Liver (tissue), 9 donors: ENCODE measurements around the gene MYO16. TPM values are rescaled to one million over a fixed set of nuclear protein-coding genes. Genes with fewer than 3 reads are reported as not detected.

Experiments
- DNase-seq: peaks from one replicate; pipeline ENCODE4 v3.0.0-alpha.2; 2017; ENCODE audit warnings: low spot score
- H3K27ac ChIP-seq, 2 donors: one replicate each; pipeline ENCODE4 v1.7.0; 2013; ENCODE audit warnings: inconsistent platforms in 2 of 2, low read length in 2 of 2, control low read depth in 1 of 2, low read depth in 1 of 2, mild to moderate bottlenecking in 1 of 2
- H3K27me3 ChIP-seq, 4 donors: one replicate each; pipeline versions ENCODE4 v1.6.1 to v1.7.0; 2013; ENCODE audit warnings: low read length in 3 of 4, inconsistent platforms in 1 of 4, mild to moderate bottlenecking in 1 of 4, moderate library complexity in 1 of 4; ENCODE audit not compliant: control insufficient read depth in 4 of 4, insufficient read depth in 4 of 4
- H3K36me3 ChIP-seq, 4 donors: one replicate each; pipeline versions ENCODE4 v1.6.1 to v1.7.0; 2013; ENCODE audit warnings: low read length in 3 of 4, mild to moderate bottlenecking in 3 of 4, low read depth in 1 of 4, moderate library complexity in 1 of 4; ENCODE audit not compliant: control insufficient read depth in 4 of 4, insufficient read depth in 3 of 4
- H3K4me1 ChIP-seq, 4 donors: one replicate each; pipeline versions ENCODE4 v1.6.1 to v1.7.0; 2013; ENCODE audit warnings: low read length in 3 of 4, mild to moderate bottlenecking in 3 of 4, moderate library complexity in 1 of 4; ENCODE audit not compliant: control insufficient read depth in 4 of 4, insufficient read depth in 4 of 4
- H3K4me3 ChIP-seq, 3 donors: one replicate each; pipeline versions ENCODE4 v1.6.1 to v1.7.0; 2013; ENCODE audit warnings: low read length in 3 of 3, control low read depth in 1 of 3, low read depth in 1 of 3, mild to moderate bottlenecking in 1 of 3
- H3K9ac ChIP-seq, 2 donors: one replicate each; pipeline ENCODE4 v1.7.0; 2013; ENCODE audit warnings: low read length in 2 of 2, mild to moderate bottlenecking in 2 of 2, moderate library complexity in 2 of 2, control low read depth in 1 of 2, low read depth in 1 of 2
- H3K9me3 ChIP-seq, 4 donors: one replicate each; pipeline versions ENCODE4 v1.6.1 to v1.7.0; 2013; ENCODE audit warnings: low read length in 3 of 4; ENCODE audit not compliant: control insufficient read depth in 4 of 4
- CTCF ChIP-seq: fragments of 150-350 bp; IDR thresholded peaks from 2 replicates; pipeline ENCODE4 v1.5.1; 2017; ENCODE audit warnings: improper control_type of control experiment, low read depth, low read length; ENCODE audit not compliant: missing input control
- EGR1 ChIP-seq, 2 donors: IDR thresholded peaks; 2 replicates each; pipeline ENCODE4 v1.6.1; 2016 to 2018; ENCODE audit warnings: antibody characterized with exemption in 2 of 2, low read depth in 2 of 2
- FOXA1 ChIP-seq: IDR thresholded peaks from 2 replicates; pipeline ENCODE4 v1.6.1; 2016; ENCODE audit warnings: antibody characterized with exemption
- FOXA2 ChIP-seq: IDR thresholded peaks from 2 replicates; pipeline ENCODE4 v1.6.1; 2016; ENCODE audit warnings: antibody characterized with exemption
- GABPA ChIP-seq, 2 donors: IDR thresholded peaks in 1 of 2; conservative IDR thresholded peaks in 1 of 2; 2 replicates each; pipeline ENCODE4 v1.6.1; 2016; ENCODE audit warnings: antibody characterized with exemption in 2 of 2, mild to moderate bottlenecking in 1 of 2, moderate library complexity in 1 of 2
- HNF4A ChIP-seq, 2 donors: conservative IDR thresholded peaks; 2 replicates each; pipeline ENCODE4 v1.6.1; 2016; ENCODE audit warnings: antibody characterized with exemption in 2 of 2, mild to moderate bottlenecking in 2 of 2
- HNF4G ChIP-seq: IDR thresholded peaks from 2 replicates; pipeline ENCODE4 v1.6.1; 2016; ENCODE audit warnings: antibody characterized with exemption
- JUND ChIP-seq, 2 donors: IDR thresholded peaks; 2 replicates each; pipeline ENCODE4 v1.6.1; 2016; ENCODE audit warnings: antibody characterized with exemption in 2 of 2
- NR2F2 ChIP-seq: IDR thresholded peaks from 2 replicates; pipeline ENCODE4 v1.6.1; 2016; ENCODE audit warnings: antibody characterized with exemption
- REST ChIP-seq: IDR thresholded peaks from 2 replicates; pipeline ENCODE4 v1.6.1; 2016; ENCODE audit warnings: antibody characterized with exemption, mild to moderate bottlenecking
- RXRA ChIP-seq, 2 donors: IDR thresholded peaks; 2 replicates each; pipeline ENCODE4 v1.6.1; 2017 to 2018; ENCODE audit warnings: antibody characterized with exemption in 2 of 2, mild to moderate bottlenecking in 1 of 2
- SP1 ChIP-seq: IDR thresholded peaks from 2 replicates; pipeline ENCODE4 v1.6.1; 2018; ENCODE audit warnings: antibody characterized with exemption, mild to moderate bottlenecking
- YY1 ChIP-seq: IDR thresholded peaks from 2 replicates; pipeline ENCODE4 v1.6.1; 2016; ENCODE audit warnings: antibody characterized with exemption, mild to moderate bottlenecking
- ZBTB33 ChIP-seq: IDR thresholded peaks from 2 replicates; pipeline ENCODE4 v1.6.1; 2016; ENCODE audit warnings: antibody characterized with exemption
- WGBS: extraction: QIAGEN DNeasy Blood & Tissue Kit; methylation state at CpG from one replicate; pipeline ENCODE4 v1.1.7; 2013; 5-methylcytosine and 5-hydroxymethylcytosine counted together
- polyA plus RNA-seq, 2 donors: library from polyadenylated mRNA; stranded (reverse) in 1 of 2; unstranded in 1 of 2; fragments of 200-250 nt in 1 of 2; fragments of >200 nt in 1 of 2; fragmentation: Nextera tagmentation in 1 of 2; extraction: Ambion mirVana in 1 of 2; gene quantifications; one replicate each; pipeline versions ENCODE4 v1.2.1 to v1.2.3, GENCODE V29; 2013 to 2015
- total RNA-seq, 2 donors: library from RNA; depleted of rRNA; stranded (reverse); fragments of >200 nt; gene quantifications; one replicate each; pipeline ENCODE4 v1.2.3, GENCODE V29; 2014
- donor health status: healthy.
- donor health status: healthy.
- donor health status: healthy.
- donor health status: healthy.
- donor health status: healthy.

The MYO16 gene
- total and polyA plus RNA-seq, 4 donors = 0.37 to 1.1 (median 0.68) TPM

- Histone ChIP-seq H3K27me3 (no peaks in the 10 kb centered on the region), H3K4me1 (no peaks in the 10 kb centered on the region), H3K36me3 (no peaks in the 10 kb centered on the region), H3K9me3 (no peaks in the 10 kb centered on the region), H3K4me3 (no peak overlapping the region), H3K27ac (no peak overlapping the region), H3K9ac (no peak overlapping the region)
- no peak for DNase-seq
- WGBS = 64% methylated on average over 2 of the region's 2 CpGs
- TF ChIP-seq GABPA (IDR thresholded peaks at IDR 0.05 in 1 of 2, conservative IDR thresholded peaks at IDR 0.05 in 1 of 2) = no peak
- TF ChIP-seq YY1 = no peak
- TF ChIP-seq SP1 = no peak
- TF ChIP-seq REST = no peak
- no peak for TF ChIP-seq RXRA (IDR thresholded peaks at IDR 0.05)
Measured at GRCh38 chr13:109093998-109094397, 464.6 kb downstream of the MYO16 start.

GRCh38 chr13:109095126-109095525, 465.7 kb downstream of the MYO16 start:
- no peak for DNase-seq
- Histone ChIP-seq H3K27ac (no peak overlapping the region), H3K36me3 (no peaks in the 10 kb centered on the region), H3K27me3 (no peaks in the 10 kb centered on the region), H3K9ac (no peak overlapping the region), H3K4me3 (no peak overlapping the region), H3K9me3 (no peaks in the 10 kb centered on the region), H3K4me1 (no peaks in the 10 kb centered on the region)
- TF ChIP-seq HNF4A (conservative IDR thresholded peaks at IDR 0.05) (no peak), ZBTB33 (no peak), RXRA (IDR thresholded peaks at IDR 0.05) (no peak), FOXA1 (no peak), HNF4G (no peak)
- WGBS = 90% methylated on average over 6 of the region's 6 CpGs

- Histone ChIP-seq H3K4me3 (no peak overlapping the region), H3K9ac (no peak overlapping the region), H3K4me1 (no peaks in the 10 kb centered on the region), H3K27me3 (no peaks in the 10 kb centered on the region), H3K27ac (no peak overlapping the region), H3K36me3 (no peaks in the 10 kb centered on the region), H3K9me3 (no peaks in the 10 kb centered on the region)
- no peak for DNase-seq
- 84% methylated on average over 6 of the region's 6 CpGs for WGBS
- TF ChIP-seq HNF4A (conservative IDR thresholded peaks at IDR 0.05) = no peak
- no peak for TF ChIP-seq FOXA2
- TF ChIP-seq HNF4G = no peak
- no peak for TF ChIP-seq RXRA (IDR thresholded peaks at IDR 0.05)
- no peak for TF ChIP-seq REST
- no peak for TF ChIP-seq FOXA1
- no peak for TF ChIP-seq SP1
- no peak for TF ChIP-seq EGR1 (IDR thresholded peaks at IDR 0.05; ENCODE audit: low read depth in 2 of 2)
- TF ChIP-seq NR2F2 = no peak
- no peak for TF ChIP-seq YY1
- TF ChIP-seq ZBTB33 = no peak
- no peak for TF ChIP-seq JUND (IDR thresholded peaks at IDR 0.05)
- no peak for TF ChIP-seq CTCF
- no peak for TF ChIP-seq GABPA (IDR thresholded peaks at IDR 0.05 in 1 of 2, conservative IDR thresholded peaks at IDR 0.05 in 1 of 2)
Measured at GRCh38 chr13:109096101-109096500, 466.7 kb downstream of the MYO16 start.
